ENCODE data around the gene OTX2.

GRCh38 chr14:56753396-56753795 is 56.9 kb downstream of the OTX2 start:
- TF ChIP-seq CTCF (IDR thresholded peaks at IDR 0.05; ENCODE audit: insufficient read depth, low read length, poor library complexity, severe bottlenecking), result no peak
- TF ChIP-seq EZH2phosphoT487 (conservative IDR thresholded peaks at IDR 0.05; ENCODE audit: low read length), result no peak

Measured in SU-DHL-6 (cell line).